Neural progenitor cell (in vitro differentiated cells): Measurements from ENCODE around the gene KCNK10. TPM values are rescaled to one million over a fixed set of nuclear protein-coding genes. Genes with fewer than 3 reads are reported as not detected.

Source experiments
- DNase-seq: peaks from one replicate; pipeline ENCODE4 v3.0.0-alpha.2; 2016; ENCODE audit warnings: low spot score
- H2AFZ ChIP-seq: fragments of 200-600 bp; sonication (generic); replicated peaks from 2 replicates; pipeline ENCODE4 v1.6.1; 2016; ENCODE audit warnings: antibody characterized with exemption
- H3F3A ChIP-seq: fragments of 200-600 bp; sonication (generic); 2 replicates; pipeline ENCODE4 v1.6.1; 2016; ENCODE audit warnings: antibody characterized with exemption, low read depth
- H3K27ac ChIP-seq: fragments of 200-600 bp; sonication (generic); 2 replicates; pipeline ENCODE4 v1.5.1; 2016; ENCODE audit warnings: mild to moderate bottlenecking
- H3K27me3 ChIP-seq: fragments of 200-600 bp; sonication (generic); 2 replicates; pipeline ENCODE4 v1.6.1; 2016; ENCODE audit warnings: mild to moderate bottlenecking, moderate library complexity
- H3K36me3 ChIP-seq: fragments of 200-600 bp; sonication (generic); 2 replicates; pipeline ENCODE4 v1.5.1; 2016
- H3K4me1 ChIP-seq: fragments of 200-600 bp; sonication (generic); 2 replicates; pipeline ENCODE4 v1.6.1; 2016; ENCODE audit warnings: mixed run types
- H3K4me2 ChIP-seq: fragments of 200-600 bp; sonication (generic); 2 replicates; pipeline ENCODE4 v1.6.1; 2016
- H3K4me3 ChIP-seq: fragments of 200-600 bp; sonication (generic); 2 replicates; pipeline ENCODE4 v1.5.1; 2016
- H3K79me2 ChIP-seq: fragments of 200-600 bp; sonication (generic); 2 replicates; pipeline ENCODE4 v1.6.1; 2016; ENCODE audit warnings: low read depth
- H3K9ac ChIP-seq: fragments of 200-600 bp; sonication (generic); 2 replicates; pipeline ENCODE4 v1.6.1; 2016
- H3K9me3 ChIP-seq: fragments of 200-600 bp; sonication (generic); 2 replicates; pipeline ENCODE4 v1.5.1; 2016; ENCODE audit warnings: low read depth
- H4K20me1 ChIP-seq: fragments of 200-600 bp; sonication (generic); 2 replicates; pipeline ENCODE4 v1.6.1; 2016; ENCODE audit warnings: low read depth
- H3K27ac Mint-ChIP-seq: 3 replicates; pipeline ENCODE4 v1.8.0; 2021; ENCODE audit warnings: mixed read lengths
- H3K27me3 Mint-ChIP-seq: 2 replicates; pipeline ENCODE4 v1.8.0; 2022; ENCODE audit warnings: low read depth, mild to moderate bottlenecking, inconsistent platforms, moderate library complexity, mixed read lengths; ENCODE audit not compliant: insufficient read depth
- H3K36me3 Mint-ChIP-seq: 3 replicates; pipeline ENCODE4 v1.8.0; 2021; ENCODE audit warnings: mixed read lengths
- H3K4me1 Mint-ChIP-seq: 3 replicates; pipeline ENCODE4 v1.8.0; 2021; ENCODE audit warnings: mixed read lengths
- H3K4me3 Mint-ChIP-seq: 3 replicates; pipeline ENCODE4 v1.8.0; 2021; ENCODE audit warnings: mild to moderate bottlenecking, moderate library complexity, mixed read lengths
- H3K9me3 Mint-ChIP-seq: 3 replicates; pipeline ENCODE4 v1.8.0; 2020; ENCODE audit warnings: mixed read lengths
- EZH2 ChIP-seq: fragments of 200-600 bp; sonication (generic); IDR thresholded peaks from 2 replicates; pipeline ENCODE4 v1.6.1; 2017; ENCODE audit warnings: antibody characterized with exemption, mild to moderate bottlenecking, moderate library complexity
- EZH2phosphoT487 ChIP-seq: fragments of 200-600 bp; sonication (generic); IDR thresholded peaks from 2 replicates; pipeline ENCODE4 v1.6.1; 2017; ENCODE audit warnings: antibody characterized with exemption
- total RNA-seq: library from RNA; depleted of rRNA; stranded (reverse); fragments of >200 nt; gene quantifications from 2 replicates; pipeline ENCODE4 v1.2.3, GENCODE V29; 2015; ENCODE audit warnings: low replicate concordance
- TF ChIP-seq, protein P1 (sequence below): fragments of 200-600 bp; sonication (generic); IDR thresholded peaks from 2 replicates; pipeline ENCODE4 v1.5.1; 2017; ENCODE audit warnings: antibody characterized with exemption, mild to moderate bottlenecking

The KCNK10 gene
- total RNA-seq, 1 donor from 2014 or later, result 6.9 TPM

GRCh38 chr14:88195676-88196075 lies 127.4 kb downstream of the KCNK10 start:
- Histone ChIP-seq H3K4me1 (peaks cover 54% of the 10 kb centered on the region), H3F3A (peaks cover 8% of the 10 kb centered on the region), H3K9ac (no peak overlapping the region), H3K27ac (no peak overlapping the region), H3K4me3 (no peak overlapping the region), H3K4me2 (peak overlapping the region; percentile 62), H4K20me1 (no peaks in the 10 kb centered on the region), H3K27me3 (no peaks in the 10 kb centered on the region), H3K9me3 (no peaks in the 10 kb centered on the region), H3K79me2 (no peaks in the 10 kb centered on the region), H3K36me3 (no peaks in the 10 kb centered on the region), H2AFZ (peak overlapping the region; percentile 46)
- Mint-ChIP-seq H3K4me1 (peaks cover 71% of the 10 kb centered on the region), H3K36me3 (peaks cover 4% of the 10 kb centered on the region), H3K4me3 (peak overlapping the region; percentile 62), H3K27ac (peak overlapping the region; percentile 99), H3K27me3 (peaks cover 5% of the 10 kb centered on the region), H3K9me3 (no peaks in the 10 kb centered on the region)
- peak; percentile 70 for DNase-seq
- TF ChIP-seq EZH2phosphoT487 (no peak), EZH2 (no peak)
- TF ChIP-seq, protein P1, sequence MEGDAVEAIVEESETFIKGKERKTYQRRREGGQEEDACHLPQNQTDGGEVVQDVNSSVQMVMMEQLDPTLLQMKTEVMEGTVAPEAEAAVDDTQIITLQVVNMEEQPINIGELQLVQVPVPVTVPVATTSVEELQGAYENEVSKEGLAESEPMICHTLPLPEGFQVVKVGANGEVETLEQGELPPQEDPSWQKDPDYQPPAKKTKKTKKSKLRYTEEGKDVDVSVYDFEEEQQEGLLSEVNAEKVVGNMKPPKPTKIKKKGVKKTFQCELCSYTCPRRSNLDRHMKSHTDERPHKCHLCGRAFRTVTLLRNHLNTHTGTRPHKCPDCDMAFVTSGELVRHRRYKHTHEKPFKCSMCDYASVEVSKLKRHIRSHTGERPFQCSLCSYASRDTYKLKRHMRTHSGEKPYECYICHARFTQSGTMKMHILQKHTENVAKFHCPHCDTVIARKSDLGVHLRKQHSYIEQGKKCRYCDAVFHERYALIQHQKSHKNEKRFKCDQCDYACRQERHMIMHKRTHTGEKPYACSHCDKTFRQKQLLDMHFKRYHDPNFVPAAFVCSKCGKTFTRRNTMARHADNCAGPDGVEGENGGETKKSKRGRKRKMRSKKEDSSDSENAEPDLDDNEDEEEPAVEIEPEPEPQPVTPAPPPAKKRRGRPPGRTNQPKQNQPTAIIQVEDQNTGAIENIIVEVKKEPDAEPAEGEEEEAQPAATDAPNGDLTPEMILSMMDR, result no peak

DNA sequence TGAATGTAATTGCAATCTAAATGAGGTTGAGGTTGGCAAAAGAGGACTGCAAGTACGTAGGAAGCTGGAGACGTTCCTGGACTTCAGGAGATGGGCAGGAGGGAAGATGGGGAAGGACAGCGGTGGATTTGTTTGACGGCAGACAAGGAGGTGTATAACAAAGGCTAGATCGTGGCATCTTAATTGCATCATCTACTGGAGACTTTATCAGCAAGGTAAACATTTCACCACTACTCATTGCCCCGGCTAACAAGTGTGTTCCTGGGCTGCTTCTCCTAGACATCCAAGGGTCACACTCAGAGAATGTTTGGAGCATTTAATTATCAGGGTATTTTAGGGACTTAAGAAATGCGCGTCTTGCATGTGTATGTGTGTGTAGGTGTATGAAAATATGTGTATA lies 128.5 kb downstream of the KCNK10 start:
- Mint-ChIP-seq H3K36me3 (peaks cover 4% of the 10 kb centered on the region), H3K4me1 (peaks cover 79% of the 10 kb centered on the region), H3K4me3 (no peak overlapping the region), H3K9me3 (no peaks in the 10 kb centered on the region), H3K27me3 (peaks cover 5% of the 10 kb centered on the region), H3K27ac (no peak overlapping the region)
- H3K27ac ChIP-seq, result no peak overlapping the region
- H3K27me3 ChIP-seq, result no peaks in the 10 kb centered on the region
- peaks cover 8% of the 10 kb centered on the region for H3F3A ChIP-seq
- peaks cover 62% of the 10 kb centered on the region for H3K4me1 ChIP-seq
- no peaks in the 10 kb centered on the region for H4K20me1 ChIP-seq
- H3K9me3 ChIP-seq, result no peaks in the 10 kb centered on the region
- H3K4me3 ChIP-seq, result no peak overlapping the region
- TF ChIP-seq EZH2 (no peak), EZH2phosphoT487 (no peak)
- TF ChIP-seq, protein P1, result no peak
- H2AFZ ChIP-seq, result no peak overlapping the region
- H3K4me2 ChIP-seq, result no peak overlapping the region
- no peaks in the 10 kb centered on the region for H3K36me3 ChIP-seq
- no peak overlapping the region for H3K9ac ChIP-seq
- no peak for DNase-seq
- no peaks in the 10 kb centered on the region for H3K79me2 ChIP-seq

- H3K4me2 ChIP-seq, result no peak overlapping the region
- H3K36me3 ChIP-seq, result no peaks in the 10 kb centered on the region
- H3K27ac ChIP-seq, result no peak overlapping the region
- H3K9me3 Mint-ChIP-seq, result no peaks in the 10 kb centered on the region
- no peak overlapping the region for H3K4me3 ChIP-seq
- H3K27ac Mint-ChIP-seq, result no peak overlapping the region
- no peak overlapping the region for H3K4me3 Mint-ChIP-seq
- no peaks in the 10 kb centered on the region for H4K20me1 ChIP-seq
- peaks cover 61% of the 10 kb centered on the region for H3K4me1 Mint-ChIP-seq
- no peaks in the 10 kb centered on the region for H3F3A ChIP-seq
- H3K36me3 Mint-ChIP-seq, result peaks cover 8% of the 10 kb centered on the region
- peaks cover 48% of the 10 kb centered on the region for H3K4me1 ChIP-seq
- no peaks in the 10 kb centered on the region for H3K27me3 Mint-ChIP-seq
- no peak for DNase-seq
- H3K27me3 ChIP-seq, result no peaks in the 10 kb centered on the region
- no peak overlapping the region for H2AFZ ChIP-seq
- no peaks in the 10 kb centered on the region for H3K9me3 ChIP-seq
- no peaks in the 10 kb centered on the region for H3K79me2 ChIP-seq
- TF ChIP-seq, protein P1, result no peak
- no peak for TF ChIP-seq EZH2
- TF ChIP-seq EZH2phosphoT487, result no peak
- H3K9ac ChIP-seq, result no peak overlapping the region
Observed at GRCh38 chr14:88191605-88192004, 131.5 kb downstream of the KCNK10 start.
